ENCODE results near the gene THYN1. TPM values are rescaled to one million over a fixed set of nuclear protein-coding genes. Genes with fewer than 3 reads are reported as not detected.
"Not testable (repeated sequence)": the region's sequence is repeated elsewhere in the genome, so short reads cannot be mapped to it uniquely, and the experiment has no call there.

THYN1 gene
- polyA plus RNA-seq, 1 donor, result 58.8 TPM

GRCh38 chr11:134289167-134289566, 36.0 kb upstream of the THYN1 start:
- no peak for DNase-seq
- Histone ChIP-seq H3K4me3 (ENCODE audit: low read length) (no peak overlapping the region), H3K27me3 (ENCODE audit: control insufficient read depth, insufficient read depth, low read length) (peaks cover 12% of the 10 kb centered on the region), H3K36me3 (ENCODE audit: control insufficient read depth, insufficient read depth, low read length) (no peaks in the 10 kb centered on the region), H3K9me3 (ENCODE audit: control insufficient read depth, low read depth, low read length) (no peaks in the 10 kb centered on the region), H3K4me1 (ENCODE audit: control insufficient read depth, insufficient read depth, low read length) (no peaks in the 10 kb centered on the region), H3K27ac (ENCODE audit: low read length) (no peak overlapping the region)
- WGBS (ENCODE audit: insufficient coverage, low lambda C conversion rate), result no CpG with 5 or more reads among the region's 4 CpGs

GRCh38 chr11:134288486-134288885, 35.3 kb upstream of the THYN1 start:
- Histone ChIP-seq H3K36me3 (ENCODE audit: control insufficient read depth, insufficient read depth, low read length) (no peaks in the 10 kb centered on the region), H3K27me3 (ENCODE audit: control insufficient read depth, insufficient read depth, low read length) (peaks cover 9% of the 10 kb centered on the region), H3K9me3 (ENCODE audit: control insufficient read depth, low read depth, low read length) (no peaks in the 10 kb centered on the region), H3K4me1 (ENCODE audit: control insufficient read depth, insufficient read depth, low read length) (no peaks in the 10 kb centered on the region), H3K27ac (ENCODE audit: low read length) (no peak overlapping the region), H3K4me3 (ENCODE audit: low read length) (no peak overlapping the region)
- no peak for DNase-seq
- WGBS (ENCODE audit: insufficient coverage, low lambda C conversion rate), result no CpG with 5 or more reads among the region's 13 CpGs

- H3K9me3 ChIP-seq (ENCODE audit: control insufficient read depth, low read depth, low read length), result no peaks in the 10 kb centered on the region
- H3K4me1 ChIP-seq (ENCODE audit: control insufficient read depth, insufficient read depth, low read length), result no peaks in the 10 kb centered on the region
- no peak overlapping the region for H3K27ac ChIP-seq (ENCODE audit: low read length)
- WGBS (ENCODE audit: insufficient coverage, low lambda C conversion rate), result no CpG with 5 or more reads among the region's 12 CpGs
- DNase-seq, result no peak
- H3K36me3 ChIP-seq (ENCODE audit: control insufficient read depth, insufficient read depth, low read length), result no peaks in the 10 kb centered on the region
- peaks cover 4% of the 10 kb centered on the region for H3K27me3 ChIP-seq (ENCODE audit: control insufficient read depth, insufficient read depth, low read length)
- no peak overlapping the region for H3K4me3 ChIP-seq (ENCODE audit: low read length)
Measured at GRCh38 chr11:134287561-134287960, 34.4 kb upstream of the THYN1 start.

GRCh38 chr11:134284349-134284748, 31.2 kb upstream of the THYN1 start:
- 100% methylated on average over 2 of the region's 5 CpGs for WGBS (ENCODE audit: insufficient coverage, low lambda C conversion rate)
- H3K9me3 ChIP-seq (ENCODE audit: control insufficient read depth, low read depth, low read length), result not testable (repeated sequence)

GRCh38 chr11:134283461-134284230, 30.5 kb upstream of the THYN1 start:
- Histone ChIP-seq H3K27me3 (ENCODE audit: control insufficient read depth, insufficient read depth, low read length) (peaks cover 14% of the 10 kb centered on the region), H3K4me3 (ENCODE audit: low read length) (no peak overlapping the region), H3K9me3 (ENCODE audit: control insufficient read depth, low read depth, low read length) (no peaks in the 10 kb centered on the region), H3K4me1 (ENCODE audit: control insufficient read depth, insufficient read depth, low read length) (no peaks in the 10 kb centered on the region), H3K27ac (ENCODE audit: low read length) (no peak overlapping the region), H3K36me3 (ENCODE audit: control insufficient read depth, insufficient read depth, low read length) (no peaks in the 10 kb centered on the region)
- no peak for DNase-seq
- no CpG with 5 or more reads among the region's 16 CpGs for WGBS (ENCODE audit: insufficient coverage, low lambda C conversion rate)

More at GRCh38 chr11:134284349-134284748, 31.2 kb upstream of the THYN1 start:
- H3K36me3 ChIP-seq (ENCODE audit: control insufficient read depth, insufficient read depth, low read length); H3K4me1 ChIP-seq (ENCODE audit: control insufficient read depth, insufficient read depth, low read length); DNase-seq; H3K27ac ChIP-seq (ENCODE audit: low read length); H3K4me3 ChIP-seq (ENCODE audit: low read length): not testable (repeated sequence)
- H3K27me3 ChIP-seq (ENCODE audit: control insufficient read depth, insufficient read depth, low read length), result peaks cover 13% of the 10 kb centered on the region

- 83% methylated on average over 1 of the region's 22 CpGs for WGBS (ENCODE audit: insufficient coverage, low lambda C conversion rate)
- no peaks in the 10 kb centered on the region for H3K4me1 ChIP-seq (ENCODE audit: control insufficient read depth, insufficient read depth, low read length)
- H3K27ac ChIP-seq (ENCODE audit: low read length), result no peak overlapping the region
- H3K27me3 ChIP-seq (ENCODE audit: control insufficient read depth, insufficient read depth, low read length), result peaks cover 24% of the 10 kb centered on the region
- H3K36me3 ChIP-seq (ENCODE audit: control insufficient read depth, insufficient read depth, low read length), result no peaks in the 10 kb centered on the region
- H3K4me3 ChIP-seq (ENCODE audit: low read length), result no peak overlapping the region
- no peaks in the 10 kb centered on the region for H3K9me3 ChIP-seq (ENCODE audit: control insufficient read depth, low read depth, low read length)
- DNase-seq, result no peak
Measured at GRCh38 chr11:134282121-134283045, 29.2 kb upstream of the THYN1 start.

GRCh38 chr11:134281635-134282034, 28.5 kb upstream of the THYN1 start:
- DNase-seq; H3K4me3 ChIP-seq (ENCODE audit: low read length); H3K36me3 ChIP-seq (ENCODE audit: control insufficient read depth, insufficient read depth, low read length); H3K4me1 ChIP-seq (ENCODE audit: control insufficient read depth, insufficient read depth, low read length); H3K9me3 ChIP-seq (ENCODE audit: control insufficient read depth, low read depth, low read length); H3K27ac ChIP-seq (ENCODE audit: low read length): not testable (repeated sequence)
- no CpG with 5 or more reads among the region's 17 CpGs for WGBS (ENCODE audit: insufficient coverage, low lambda C conversion rate)
- H3K27me3 ChIP-seq (ENCODE audit: control insufficient read depth, insufficient read depth, low read length), result peaks cover 31% of the 10 kb centered on the region

- WGBS (ENCODE audit: insufficient coverage, low lambda C conversion rate), result no CpG with 5 or more reads among the region's 4 CpGs
- H3K4me3 ChIP-seq (ENCODE audit: low read length), result no peak overlapping the region
- H3K4me1 ChIP-seq (ENCODE audit: control insufficient read depth, insufficient read depth, low read length), result peaks cover 4% of the 10 kb centered on the region
- no peaks in the 10 kb centered on the region for H3K36me3 ChIP-seq (ENCODE audit: control insufficient read depth, insufficient read depth, low read length)
- DNase-seq, result no peak
- no peak overlapping the region for H3K27ac ChIP-seq (ENCODE audit: low read length)
- H3K27me3 ChIP-seq (ENCODE audit: control insufficient read depth, insufficient read depth, low read length), result peaks cover 59% of the 10 kb centered on the region
- H3K9me3 ChIP-seq (ENCODE audit: control insufficient read depth, low read depth, low read length), result peaks cover 9% of the 10 kb centered on the region
Measured at GRCh38 chr11:134278356-134278755, 25.2 kb upstream of the THYN1 start.

GRCh38 chr11:134277183-134278001, 24.2 kb upstream of the THYN1 start:
- Histone ChIP-seq H3K9me3 (ENCODE audit: control insufficient read depth, low read depth, low read length) (peaks cover 9% of the 10 kb centered on the region), H3K36me3 (ENCODE audit: control insufficient read depth, insufficient read depth, low read length) (no peaks in the 10 kb centered on the region), H3K27me3 (ENCODE audit: control insufficient read depth, insufficient read depth, low read length) (peaks cover 67% of the 10 kb centered on the region), H3K27ac (ENCODE audit: low read length) (no peak overlapping the region), H3K4me3 (ENCODE audit: low read length) (no peak overlapping the region), H3K4me1 (ENCODE audit: control insufficient read depth, insufficient read depth, low read length) (peaks cover 4% of the 10 kb centered on the region)
- 0% methylated on average over 1 of the region's 36 CpGs for WGBS (ENCODE audit: insufficient coverage, low lambda C conversion rate)
- DNase-seq, result no peak
